GM12865 (cell line): ENCODE results near the gene KCNQ5.
A peak's percentile ranks its signal among the peaks of the same experiment; 100 is the strongest.

Experiments
- DNase-seq: peaks from one replicate; pipeline ENCODE4 v3.0.0; 2010; ENCODE audit warnings: low read depth
- H3K4me3 ChIP-seq: 2 replicates; pipeline ENCODE4 v1.5.1; 2011; ENCODE audit warnings: mild to moderate bottlenecking, low read depth, low read length, control low read depth
- CTCF ChIP-seq: IDR thresholded peaks from 2 replicates; pipeline ENCODE4 v1.5.1; 2011; ENCODE audit warnings: low read length, control low read depth, low read depth, inconsistent platforms; ENCODE audit not compliant: insufficient read depth; ENCODE audit errors: missing control alignments

KCNQ5 gene

GRCh38 chr6:72865467-72865866 is 243.6 kb downstream of the KCNQ5 start:
- TF ChIP-seq CTCF: no peak
- DNase-seq: no peak
- H3K4me3 ChIP-seq: no peak overlapping the region

GRCh38 chr6:72869621-72870020 is 247.8 kb downstream of the KCNQ5 start:
- DNase-seq: no peak
- no peak for TF ChIP-seq CTCF
- H3K4me3 ChIP-seq: no peak overlapping the region

GRCh38 chr6:72873433-72873832 is 251.6 kb downstream of the KCNQ5 start:
- no peak overlapping the region for H3K4me3 ChIP-seq
- no peak for TF ChIP-seq CTCF
- DNase-seq: no peak

- no peak for DNase-seq
- TF ChIP-seq CTCF: no peak
- no peak overlapping the region for H3K4me3 ChIP-seq
Observed at GRCh38 chr6:72876256-72876655, 254.4 kb downstream of the KCNQ5 start.

GRCh38 chr6:72886170-72886569 is 264.3 kb downstream of the KCNQ5 start:
- TF ChIP-seq CTCF: no peak
- no peak for DNase-seq
- no peak overlapping the region for H3K4me3 ChIP-seq

- no peak for TF ChIP-seq CTCF
- no peak overlapping the region for H3K4me3 ChIP-seq
- peak; percentile 15 for DNase-seq
Observed at GRCh38 chr6:72890233-72890632, 268.4 kb downstream of the KCNQ5 start.

GRCh38 chr6:72890671-72891070 is 268.8 kb downstream of the KCNQ5 start:
- no peak for DNase-seq
- H3K4me3 ChIP-seq: no peak overlapping the region

More at GRCh38 chr6:72890671-72891070, 268.8 kb downstream of the KCNQ5 start:
- TF ChIP-seq CTCF: no peak
